CD14-positive monocyte (primary cell): Measurements from ENCODE around the gene HMCN1. TPM values are rescaled to one million over a fixed set of nuclear protein-coding genes. Genes with fewer than 3 reads are reported as not detected.

Source experiments
- DNase-seq, 3 donors: peaks; one replicate each; pipeline ENCODE4 v3.0.0-alpha.2; 2011 to 2022
- H2AFZ ChIP-seq: 2 replicates; pipeline ENCODE4 v1.6.0; 2012; ENCODE audit warnings: mild to moderate bottlenecking, low read depth, low read length, inconsistent platforms; ENCODE audit not compliant: insufficient read depth, poor library complexity, severe bottlenecking
- H3K27ac ChIP-seq, 2 donors: 1 replicate in 1 of 2; 2 replicates in 1 of 2; pipeline ENCODE4 v1.5.1; 2012 to 2013; ENCODE audit warnings: low read length in 2 of 2, control low read depth in 1 of 2, inconsistent platforms in 1 of 2, low read depth in 1 of 2, mild to moderate bottlenecking in 1 of 2
- H3K27me3 ChIP-seq, 2 donors: one replicate each; pipeline versions ENCODE4 v1.6.0 to v1.6.1; 2011 to 2013; ENCODE audit warnings: low read length in 2 of 2; ENCODE audit not compliant: control insufficient read depth in 2 of 2, insufficient read depth in 2 of 2
- H3K36me3 ChIP-seq, 2 donors: replicated peaks in 1 of 2; 1 replicate in 1 of 2; 2 replicates in 1 of 2; pipeline versions ENCODE4 v1.5.1 to v1.6.1; 2012 to 2013; ENCODE audit warnings: low read length in 2 of 2, control low read depth in 1 of 2, inconsistent platforms in 1 of 2, mild to moderate bottlenecking in 1 of 2; ENCODE audit not compliant: insufficient read depth in 2 of 2, control insufficient read depth in 1 of 2
- H3K4me1 ChIP-seq, 2 donors: 1 replicate in 1 of 2; 2 replicates in 1 of 2; pipeline versions ENCODE4 v1.5.1 to v1.6.1; 2012 to 2013; ENCODE audit warnings: low read length in 2 of 2, control low read depth in 1 of 2, inconsistent platforms in 1 of 2, mild to moderate bottlenecking in 1 of 2, moderate library complexity in 1 of 2; ENCODE audit not compliant: insufficient read depth in 2 of 2, control insufficient read depth in 1 of 2
- H3K4me2 ChIP-seq: replicated peaks from 2 replicates; pipeline ENCODE3; 2012; ENCODE audit warnings: low read length, moderate library complexity, mild to moderate bottlenecking; ENCODE audit not compliant: poor library complexity, severe bottlenecking; ENCODE audit errors: extremely low read depth
- H3K4me3 ChIP-seq, 3 experiments: fragments of 200-600 bp in 1 of 3; sonication (generic) in 1 of 3; replicated peaks in 1 of 3; 1 replicate in 2 of 3; 2 replicates in 1 of 3; pipeline ENCODE4 v1.5.1; 2011 to 2013; ENCODE audit warnings: low read length in 3 of 3, mild to moderate bottlenecking in 3 of 3, control low read depth in 2 of 3, low read depth in 2 of 3, inconsistent platforms in 1 of 3, moderate library complexity in 1 of 3
- H3K79me2 ChIP-seq: 2 replicates; pipeline ENCODE4 v1.6.0; 2012; ENCODE audit warnings: mild to moderate bottlenecking, control low read depth, inconsistent platforms, low read length, moderate library complexity; ENCODE audit not compliant: insufficient read depth
- H3K9ac ChIP-seq: 2 replicates; pipeline ENCODE4 v1.6.0; 2017; ENCODE audit warnings: low read length, mild to moderate bottlenecking; ENCODE audit not compliant: insufficient read depth, poor library complexity, severe bottlenecking
- H3K9me3 ChIP-seq, 2 donors: replicated peaks in 1 of 2; 1 replicate in 1 of 2; 2 replicates in 1 of 2; pipeline versions ENCODE4 v1.5.1 to v1.6.1; 2012 to 2013; ENCODE audit warnings: low read length in 2 of 2, control low read depth in 1 of 2; ENCODE audit not compliant: control insufficient read depth in 1 of 2, insufficient read depth in 1 of 2
- H4K20me1 ChIP-seq: 2 replicates; pipeline ENCODE4 v1.6.0; 2012; ENCODE audit warnings: mild to moderate bottlenecking, low read length, control low read depth, moderate library complexity; ENCODE audit not compliant: insufficient read depth
- H3K27ac Mint-ChIP-seq, 7 donors: one replicate each; pipeline ENCODE4 v1.8.0; 2020; ENCODE audit warnings: mild to moderate bottlenecking in 7 of 7, mixed read lengths in 7 of 7, moderate library complexity in 6 of 7, inconsistent platforms in 2 of 7
- H3K27me3 Mint-ChIP-seq, 3 donors: one replicate each; pipeline ENCODE4 v1.8.0; 2021 to 2022; ENCODE audit warnings: low read depth in 3 of 3, mild to moderate bottlenecking in 3 of 3, mixed read lengths in 3 of 3, moderate library complexity in 3 of 3, inconsistent platforms in 1 of 3
- H3K36me3 Mint-ChIP-seq, 2 donors: one replicate each; pipeline ENCODE4 v1.8.0; 2020; ENCODE audit warnings: mixed read lengths in 2 of 2, inconsistent platforms in 1 of 2, mild to moderate bottlenecking in 1 of 2
- H3K4me1 Mint-ChIP-seq: one replicate; pipeline ENCODE4 v1.8.0; 2020; ENCODE audit warnings: mild to moderate bottlenecking, mixed read lengths
- H3K4me3 Mint-ChIP-seq, 2 donors: one replicate each; pipeline ENCODE4 v1.8.0; 2020; ENCODE audit warnings: mild to moderate bottlenecking in 2 of 2, mixed read lengths in 2 of 2, moderate library complexity in 1 of 2
- H3K9me3 Mint-ChIP-seq, 7 donors: one replicate each; pipeline ENCODE4 v1.8.0; 2020 to 2022; ENCODE audit warnings: mixed read lengths in 7 of 7, mild to moderate bottlenecking in 6 of 7, moderate library complexity in 6 of 7, inconsistent platforms in 2 of 7
- whole genome bisulfite sequencing: methylation state at CpG from one replicate; pipeline ENCODE4 v1.1.5; 2013; ENCODE audit warnings: missing lambda C conversion rate; ENCODE audit not compliant: insufficient coverage; 5-methylcytosine and 5-hydroxymethylcytosine counted together
- intact Hi-C, 2 donors: fragments of 100-400 bp; cut with micrococcal nuclease; formaldehyde crosslinking; loops; one replicate each; pipeline versions ENCODE4 v1.15.0 to v1.15.1; 2023
- polyA plus RNA-seq, 3 donors: library from polyadenylated mRNA; depleted of rRNA in 1 of 3; unstranded in 2 of 3; stranded (reverse) in 1 of 3; fragments of 300-500 nt in 2 of 3; fragments of >200 nt in 1 of 3; fragmentation: Illumina TruSeq in 2 of 3; gene quantifications; 1 replicate in 2 of 3; 2 replicates in 1 of 3; pipeline ENCODE4 v1.2.3, GENCODE V29; 2012 to 2021
- TF ChIP-seq, protein P1 (sequence below): fragments of 200-600 bp; IDR thresholded peaks from one replicate; pipeline ENCODE4 v1.8.0; 2022; ENCODE audit warnings: antibody characterized with exemption, mild to moderate bottlenecking

The HMCN1 gene
- polyA plus RNA-seq, 3 donors = not detected

GRCh38 chr1:185969524-185969991 lies 235.4 kb downstream of the HMCN1 start:
- no peak overlapping the region for H3K4me3 Mint-ChIP-seq
- no peaks in the 10 kb centered on the region for H3K27me3 ChIP-seq
- H4K20me1 ChIP-seq = no peaks in the 10 kb centered on the region
- no peak overlapping the region for H3K4me3 ChIP-seq
- H3K9ac ChIP-seq = no peak overlapping the region
- H3K4me1 Mint-ChIP-seq = no peaks in the 10 kb centered on the region
- no peak overlapping the region for H2AFZ ChIP-seq
- DNase-seq = no peak
- H3K36me3 Mint-ChIP-seq = no peaks in the 10 kb centered on the region
- no peaks in the 10 kb centered on the region for H3K4me1 ChIP-seq
- TF ChIP-seq, protein P1, sequence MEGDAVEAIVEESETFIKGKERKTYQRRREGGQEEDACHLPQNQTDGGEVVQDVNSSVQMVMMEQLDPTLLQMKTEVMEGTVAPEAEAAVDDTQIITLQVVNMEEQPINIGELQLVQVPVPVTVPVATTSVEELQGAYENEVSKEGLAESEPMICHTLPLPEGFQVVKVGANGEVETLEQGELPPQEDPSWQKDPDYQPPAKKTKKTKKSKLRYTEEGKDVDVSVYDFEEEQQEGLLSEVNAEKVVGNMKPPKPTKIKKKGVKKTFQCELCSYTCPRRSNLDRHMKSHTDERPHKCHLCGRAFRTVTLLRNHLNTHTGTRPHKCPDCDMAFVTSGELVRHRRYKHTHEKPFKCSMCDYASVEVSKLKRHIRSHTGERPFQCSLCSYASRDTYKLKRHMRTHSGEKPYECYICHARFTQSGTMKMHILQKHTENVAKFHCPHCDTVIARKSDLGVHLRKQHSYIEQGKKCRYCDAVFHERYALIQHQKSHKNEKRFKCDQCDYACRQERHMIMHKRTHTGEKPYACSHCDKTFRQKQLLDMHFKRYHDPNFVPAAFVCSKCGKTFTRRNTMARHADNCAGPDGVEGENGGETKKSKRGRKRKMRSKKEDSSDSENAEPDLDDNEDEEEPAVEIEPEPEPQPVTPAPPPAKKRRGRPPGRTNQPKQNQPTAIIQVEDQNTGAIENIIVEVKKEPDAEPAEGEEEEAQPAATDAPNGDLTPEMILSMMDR = no peak
- H3K27me3 Mint-ChIP-seq = no peaks in the 10 kb centered on the region
- intact Hi-C loops = no loop called here
- no peaks in the 10 kb centered on the region for H3K9me3 ChIP-seq
- no peak overlapping the region for H3K27ac ChIP-seq
- no peaks in the 10 kb centered on the region for H3K36me3 ChIP-seq
- H3K27ac Mint-ChIP-seq = no peak overlapping the region
- peaks cover 0 to 2% (median 0%) of the 10 kb centered on the region in 7 donors for H3K9me3 Mint-ChIP-seq
- no peaks in the 10 kb centered on the region for H3K79me2 ChIP-seq
- H3K4me2 ChIP-seq = no peak overlapping the region

DNA sequence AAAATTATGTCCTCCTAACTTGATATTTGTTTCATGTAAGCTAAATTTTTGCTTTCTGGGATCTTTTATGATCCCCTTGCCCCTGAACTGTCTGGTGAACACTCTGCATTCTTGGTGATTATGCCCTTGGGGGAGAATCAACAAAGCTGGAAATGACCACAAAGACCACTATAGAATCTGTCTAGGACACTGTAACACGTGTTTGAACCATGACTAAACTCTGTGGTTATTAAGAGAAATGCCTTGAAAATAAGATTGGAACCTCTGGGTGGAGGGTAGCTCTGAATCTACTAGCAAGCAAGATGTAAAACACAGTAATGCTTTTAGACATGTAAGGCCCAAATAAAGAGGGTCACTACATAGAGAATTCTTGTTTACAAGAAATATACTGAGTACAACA lies 237.5 kb downstream of the HMCN1 start:
- Histone ChIP-seq H3K36me3 (no peaks in the 10 kb centered on the region), H3K9me3 (no peaks in the 10 kb centered on the region), H4K20me1 (no peaks in the 10 kb centered on the region), H3K4me1 (no peaks in the 10 kb centered on the region), H3K27ac (no peak overlapping the region), H3K4me2 (no peak overlapping the region), H3K79me2 (no peaks in the 10 kb centered on the region), H3K27me3 (no peaks in the 10 kb centered on the region), H3K4me3 (no peak overlapping the region), H3K9ac (no peak overlapping the region), H2AFZ (no peak overlapping the region)
- no peak overlapping the region for H3K27ac Mint-ChIP-seq
- TF ChIP-seq, protein P1 = no peak
- H3K4me3 Mint-ChIP-seq = no peak overlapping the region
- H3K36me3 Mint-ChIP-seq = no peaks in the 10 kb centered on the region
- no peaks in the 10 kb centered on the region for H3K4me1 Mint-ChIP-seq
- no peak for DNase-seq
- intact Hi-C loops = no loop called here
- no peaks in the 10 kb centered on the region for H3K27me3 Mint-ChIP-seq
- WGBS = no CpG with 5 or more reads among the region's 1 CpG
- peaks cover 0 to 2% (median 2%) of the 10 kb centered on the region in 7 donors for H3K9me3 Mint-ChIP-seq
